Skeletal muscle satellite cell (primary cell): Measurements from ENCODE around the gene AFG3L2.

Experiments
- H3K27me3 ChIP-seq: 2 replicates; pipeline ENCODE4 v1.7.0; 2013; ENCODE audit warnings: low read length; ENCODE audit not compliant: control insufficient read depth, insufficient read depth
- H3K36me3 ChIP-seq: 2 replicates; pipeline ENCODE4 v1.7.0; 2013; ENCODE audit warnings: mild to moderate bottlenecking, control low read depth, low read length; ENCODE audit not compliant: insufficient read depth
- H3K4me1 ChIP-seq: 2 replicates; pipeline ENCODE4 v1.7.0; 2013; ENCODE audit warnings: low read length; ENCODE audit not compliant: control insufficient read depth, insufficient read depth
- H3K4me2 ChIP-seq: 2 replicates; pipeline ENCODE4 v1.7.0; 2013; ENCODE audit warnings: mild to moderate bottlenecking, low read length
- H3K4me3 ChIP-seq: 2 replicates; pipeline ENCODE4 v1.7.0; 2013; ENCODE audit warnings: low read length
- H3K9ac ChIP-seq: 2 replicates; pipeline ENCODE4 v1.7.0; 2013; ENCODE audit warnings: mild to moderate bottlenecking, low read depth, low read length, moderate library complexity
- H3K9me3 ChIP-seq: replicated peaks from 2 replicates; pipeline ENCODE4 v1.7.0; 2013; ENCODE audit warnings: mild to moderate bottlenecking, control low read depth, low read length

Gene AFG3L2

GRCh38 chr18:12307701-12308385 lies 69.2 kb downstream of the AFG3L2 start, which contains the start of gene TUBB6:
Gene TUBB6 (plus strand): TSS chr18:12308241. CDS start chr18:12308293, 52 bp downstream.
- H3K4me2 ChIP-seq, result peak within 1 kb of the TSS; percentile 95
- peaks cover 26% of the 10 kb centered on the region for H3K4me1 ChIP-seq
- H3K9ac ChIP-seq, result peak within 1 kb of the TSS; percentile 100
- H3K4me3 ChIP-seq, result peak within 1 kb of the TSS; percentile 92
- no peaks in the 10 kb centered on the region for H3K9me3 ChIP-seq
- peaks cover 36% of the 10 kb centered on the region for H3K36me3 ChIP-seq
- H3K27me3 ChIP-seq, result no peaks in the 10 kb centered on the region

- peak overlapping the region; percentile 92 for H3K4me3 ChIP-seq
- no peaks in the 10 kb centered on the region for H3K9me3 ChIP-seq
- peaks cover 21% of the 10 kb centered on the region for H3K4me1 ChIP-seq
- peak overlapping the region; percentile 100 for H3K9ac ChIP-seq
- H3K4me2 ChIP-seq, result peak overlapping the region; percentile 89
- peaks cover 30% of the 10 kb centered on the region for H3K36me3 ChIP-seq
- H3K27me3 ChIP-seq, result no peaks in the 10 kb centered on the region
Measured at GRCh38 chr18:12306752-12307700, 70.0 kb downstream of the AFG3L2 start.

DNA sequence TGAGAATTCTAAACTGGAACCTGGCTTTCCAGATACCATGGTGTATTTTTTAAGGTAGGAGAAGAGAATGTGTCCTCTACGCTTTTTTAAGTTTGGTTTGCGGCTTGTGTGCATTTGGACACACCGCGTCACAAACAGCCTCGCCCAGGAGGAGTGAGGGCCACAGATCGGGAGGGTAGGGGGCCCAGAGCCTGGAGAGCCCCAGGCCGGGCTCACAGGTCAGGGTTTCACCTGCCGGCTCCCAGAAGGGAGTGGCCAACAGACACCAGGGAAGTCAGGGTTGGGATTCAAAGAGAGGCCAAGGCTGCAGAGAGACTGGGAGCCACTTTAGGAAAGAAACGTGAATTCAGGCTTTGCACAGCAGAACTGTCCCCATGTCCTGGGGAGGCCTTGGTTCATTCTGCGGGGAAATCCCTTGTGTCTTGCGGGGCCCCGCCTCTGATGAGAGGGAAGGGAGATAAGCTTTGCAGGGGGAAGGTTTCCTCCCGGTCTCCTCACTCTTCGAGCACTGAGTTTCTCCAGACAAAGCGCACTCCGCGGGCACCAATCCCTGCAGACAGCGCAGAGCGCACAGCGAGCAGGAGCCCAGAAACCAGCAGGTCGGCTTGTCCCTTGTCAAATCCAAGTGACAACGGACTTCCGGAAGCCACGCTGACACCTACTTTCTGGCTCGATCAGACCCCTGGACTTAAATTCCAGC lies 70.9 kb downstream of the AFG3L2 start:
- H3K4me1 ChIP-seq, result peaks cover 21% of the 10 kb centered on the region
- H3K27me3 ChIP-seq, result no peaks in the 10 kb centered on the region
- peaks cover 21% of the 10 kb centered on the region for H3K36me3 ChIP-seq
- peak overlapping the region; percentile 100 for H3K9ac ChIP-seq
- no peak overlapping the region for H3K4me3 ChIP-seq
- H3K9me3 ChIP-seq, result no peaks in the 10 kb centered on the region
- H3K4me2 ChIP-seq, result peak overlapping the region; percentile 89

GRCh38 chr18:12305211-12305610 lies 71.8 kb downstream of the AFG3L2 start:
- Histone ChIP-seq H3K4me1 (peaks cover 15% of the 10 kb centered on the region), H3K4me3 (no peak overlapping the region), H3K9me3 (no peaks in the 10 kb centered on the region), H3K9ac (no peak overlapping the region), H3K36me3 (peaks cover 13% of the 10 kb centered on the region), H3K4me2 (no peak overlapping the region), H3K27me3 (no peaks in the 10 kb centered on the region)

DNA sequence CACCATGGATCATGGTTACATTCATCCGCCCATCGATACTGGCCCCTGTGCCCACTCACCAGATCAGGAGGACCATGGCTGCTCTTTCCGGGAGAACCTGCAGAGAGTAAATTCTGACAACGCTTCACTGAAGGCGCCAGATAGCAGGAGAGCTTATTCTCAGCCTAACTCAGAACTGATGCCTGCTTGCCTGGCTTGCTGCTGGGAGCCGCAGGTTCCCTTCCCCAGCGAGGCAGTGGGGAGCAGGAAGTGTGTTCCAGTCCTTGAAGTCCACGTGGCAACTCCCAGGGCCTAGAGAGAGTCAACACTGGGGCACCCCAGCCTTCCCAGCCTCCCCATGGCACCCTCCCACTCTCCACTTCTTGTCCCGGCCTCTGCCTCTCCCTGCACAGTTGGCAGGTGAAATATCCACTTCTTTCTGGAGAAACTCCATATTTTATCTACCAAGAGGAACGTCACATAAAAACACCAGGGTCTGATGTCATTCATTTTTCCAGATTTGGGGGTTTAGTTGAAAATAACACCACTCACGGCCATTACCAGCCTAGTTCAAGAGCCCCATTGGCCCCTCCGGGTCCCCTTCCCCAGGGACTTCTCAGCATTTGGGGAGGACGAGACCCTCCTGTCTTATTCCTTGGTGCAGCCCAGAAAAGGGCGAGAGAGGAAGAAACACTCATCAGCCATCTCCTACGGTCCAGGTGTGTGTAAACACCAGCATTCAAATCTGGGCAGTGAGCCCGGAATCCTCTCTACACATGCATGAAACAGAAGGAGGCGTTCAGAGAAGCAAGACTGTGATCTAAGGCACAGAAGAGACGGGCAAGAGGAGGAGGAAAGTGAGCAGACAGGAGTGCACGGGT lies 72.4 kb downstream of the AFG3L2 start:
- Histone ChIP-seq H3K4me2 (no peak overlapping the region), H3K4me1 (peaks cover 10% of the 10 kb centered on the region), H3K36me3 (peaks cover 8% of the 10 kb centered on the region), H3K4me3 (no peak overlapping the region), H3K27me3 (no peaks in the 10 kb centered on the region), H3K9me3 (no peaks in the 10 kb centered on the region), H3K9ac (no peak overlapping the region)

DNA sequence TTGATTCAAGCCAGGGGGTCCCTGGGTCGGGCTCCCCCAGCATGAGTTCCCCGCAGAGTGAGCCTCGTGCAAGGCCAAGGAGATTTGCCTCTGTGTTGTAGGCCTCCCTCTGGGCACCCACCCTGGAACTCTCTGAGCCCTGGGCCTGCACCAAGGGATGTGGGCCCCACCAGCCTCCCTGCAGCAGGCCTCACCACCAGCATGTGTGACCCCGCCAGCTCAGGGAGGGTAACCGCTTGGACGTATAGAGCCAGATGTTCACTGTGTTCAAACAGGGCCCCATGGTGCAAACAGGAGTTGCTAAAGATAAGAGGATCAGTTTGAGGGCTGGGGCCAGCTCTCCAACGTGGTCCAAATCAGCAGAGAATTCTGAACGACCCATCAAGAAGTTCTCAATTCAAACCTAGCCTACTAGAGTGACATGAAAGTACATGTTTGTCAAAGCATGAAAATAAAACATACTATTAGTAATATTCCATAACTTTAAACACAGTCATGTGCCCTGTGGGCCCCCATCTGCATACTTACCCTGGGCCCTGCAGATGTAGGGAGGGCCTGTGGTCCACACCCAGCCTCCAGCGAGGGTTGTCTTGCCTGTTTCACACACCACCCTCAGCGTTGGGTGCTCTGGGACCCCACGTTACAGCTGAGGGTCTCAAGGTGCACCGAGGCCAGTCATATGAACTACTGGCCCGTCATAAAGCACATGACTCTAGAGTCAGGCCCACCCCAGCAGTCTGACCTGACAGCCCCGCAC lies 74.5 kb downstream of the AFG3L2 start:
- Histone ChIP-seq H3K36me3 (no peaks in the 10 kb centered on the region), H3K27me3 (no peaks in the 10 kb centered on the region), H3K9ac (no peak overlapping the region), H3K4me1 (peaks cover 9% of the 10 kb centered on the region), H3K4me2 (no peak overlapping the region), H3K9me3 (no peaks in the 10 kb centered on the region), H3K4me3 (no peak overlapping the region)

DNA sequence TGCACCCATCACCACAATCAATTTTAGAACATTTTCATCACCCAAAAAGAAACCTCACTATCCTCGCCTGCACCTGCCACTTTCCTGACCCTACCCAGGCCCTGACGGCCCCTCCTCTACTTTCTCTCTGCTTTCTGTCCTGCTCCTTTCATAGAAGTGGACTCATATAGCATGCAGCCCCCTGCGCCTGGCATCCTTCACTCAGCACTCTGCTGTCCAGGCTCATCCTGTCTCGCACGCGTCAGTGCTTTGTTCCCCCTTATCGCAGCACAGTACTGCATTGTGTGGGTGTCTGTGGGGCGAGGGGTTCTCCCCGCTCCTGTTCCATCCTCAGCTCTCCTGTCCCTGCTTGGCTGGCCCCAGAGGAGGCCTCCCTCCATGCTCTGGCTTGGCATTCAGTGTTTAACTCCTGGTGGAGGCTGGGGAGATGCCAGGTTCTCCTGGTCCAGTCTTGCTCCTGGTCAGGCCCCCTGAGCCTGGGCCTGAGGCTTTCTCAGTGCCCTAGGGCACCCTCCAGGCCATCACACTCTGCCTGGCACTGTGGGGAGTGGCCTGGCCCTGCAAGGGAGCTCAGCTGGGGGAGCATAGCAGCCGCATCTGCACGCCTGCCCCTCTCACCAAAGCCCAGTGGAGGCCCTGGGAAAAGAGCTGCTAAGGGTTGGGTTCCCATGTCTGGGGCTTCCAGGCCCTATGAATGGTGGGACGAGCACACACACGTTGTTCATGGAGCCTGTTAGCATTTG lies 75.6 kb downstream of the AFG3L2 start:
- Histone ChIP-seq H3K27me3 (no peaks in the 10 kb centered on the region), H3K9ac (no peak overlapping the region), H3K4me2 (no peak overlapping the region), H3K36me3 (no peaks in the 10 kb centered on the region), H3K4me3 (no peak overlapping the region), H3K4me1 (peaks cover 3% of the 10 kb centered on the region), H3K9me3 (no peaks in the 10 kb centered on the region)

DNA sequence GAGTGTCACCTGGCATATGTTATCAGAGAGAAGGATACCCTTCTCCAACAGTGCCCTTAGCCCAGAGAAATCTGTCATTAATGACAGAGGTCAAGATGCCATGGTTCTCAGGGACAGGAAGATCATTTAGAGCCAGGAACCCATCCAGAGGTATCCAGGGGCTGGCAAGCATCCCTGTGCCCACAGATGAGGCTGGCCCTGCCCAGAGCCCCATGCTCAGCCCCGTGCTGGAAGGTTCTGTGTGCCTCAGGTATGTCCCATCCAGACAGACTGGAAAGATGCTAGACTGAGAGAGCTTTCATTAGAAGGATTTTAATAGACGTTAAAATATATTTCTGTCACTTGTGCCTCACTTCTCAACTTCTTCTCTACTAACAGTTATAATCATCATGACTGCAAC lies 77.2 kb downstream of the AFG3L2 start:
- Histone ChIP-seq H3K9me3 (no peaks in the 10 kb centered on the region), H3K27me3 (no peaks in the 10 kb centered on the region), H3K4me2 (no peak overlapping the region), H3K9ac (no peak overlapping the region), H3K4me3 (no peak overlapping the region), H3K4me1 (peaks cover 2% of the 10 kb centered on the region), H3K36me3 (no peaks in the 10 kb centered on the region)

- H3K9ac ChIP-seq, result no peak overlapping the region
- no peaks in the 10 kb centered on the region for H3K36me3 ChIP-seq
- no peak overlapping the region for H3K4me2 ChIP-seq
- H3K9me3 ChIP-seq, result no peaks in the 10 kb centered on the region
- H3K4me1 ChIP-seq, result peaks cover 2% of the 10 kb centered on the region
- H3K27me3 ChIP-seq, result no peaks in the 10 kb centered on the region
- H3K4me3 ChIP-seq, result no peak overlapping the region
Measured at GRCh38 chr18:12296457-12296856, 80.6 kb downstream of the AFG3L2 start.

DNA sequence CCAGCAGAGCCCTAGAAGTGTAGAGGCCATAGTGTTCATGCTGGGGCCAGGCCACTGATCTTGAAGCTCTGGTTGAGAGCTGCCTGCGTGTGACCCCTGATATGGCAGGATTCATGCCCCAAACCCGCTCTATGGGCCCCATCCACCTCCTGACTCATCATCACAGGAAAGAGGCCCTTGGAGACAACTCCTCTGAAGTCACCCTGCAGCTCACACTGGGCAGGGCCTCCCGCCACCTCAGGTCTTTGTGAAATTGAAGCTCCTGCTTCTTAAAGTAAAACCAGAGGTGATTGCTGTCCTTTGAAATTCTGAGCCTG lies 81.0 kb downstream of the AFG3L2 start:
- Histone ChIP-seq H3K9ac (no peak overlapping the region), H3K4me2 (no peak overlapping the region), H3K9me3 (no peaks in the 10 kb centered on the region), H3K36me3 (no peaks in the 10 kb centered on the region), H3K4me3 (no peak overlapping the region), H3K4me1 (peaks cover 2% of the 10 kb centered on the region), H3K27me3 (no peaks in the 10 kb centered on the region)
